HG03175 (cell line): ENCODE data around the gene SPIN2A.
"Not testable (repeated sequence)": the region's sequence is repeated elsewhere in the genome, so short reads cannot be mapped to it uniquely, and the experiment has no call there.

ENCODE experiments used
- ATAC-seq: cut with Tn5 transposase; IDR thresholded peaks from one replicate; pipeline ENCODE4 v1.9.1; 2021; ENCODE audit warnings: mild to moderate bottlenecking, moderate library complexity; ENCODE audit not compliant: unreplicated experiment

SPIN2A gene

GRCh38 chrX:57103489-57103888 lies 33.7 kb downstream of the SPIN2A start:
- no peak for ATAC-seq

DNA sequence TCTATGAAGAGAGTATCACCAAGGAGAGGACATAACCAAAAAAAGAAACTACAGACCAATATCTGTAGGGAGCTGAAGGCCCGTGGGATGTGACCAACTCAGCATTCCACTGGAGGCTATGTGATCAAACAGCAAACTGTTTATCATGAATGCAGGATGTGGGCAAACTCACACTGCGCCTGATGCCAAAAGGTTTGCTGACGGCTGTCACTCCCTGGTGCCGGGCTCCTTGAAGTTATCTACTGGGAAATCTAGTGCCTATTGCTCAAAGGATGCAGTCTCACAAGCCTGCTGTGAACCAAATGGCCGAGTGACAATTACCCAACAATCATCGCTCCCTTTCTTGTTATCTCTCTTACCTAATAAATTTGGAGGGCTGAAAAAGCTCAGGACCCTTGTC lies 34.3 kb downstream of the SPIN2A start:
- not testable (repeated sequence) for ATAC-seq
